GM21381 (cell line): Measurements from ENCODE around the gene PCLO.
"Not testable (repeated sequence)": the region's sequence is repeated elsewhere in the genome, so short reads cannot be mapped to it uniquely, and the experiment has no call there.

Experiments
- ATAC-seq: cut with Tn5 transposase; IDR thresholded peaks from one replicate; pipeline ENCODE4 v1.9.1; 2021; ENCODE audit warnings: mild to moderate bottlenecking, moderate library complexity; ENCODE audit not compliant: unreplicated experiment

The PCLO gene

GRCh38 chr7:83053965-83054364, 108.7 kb downstream of the PCLO start:
- no peak for ATAC-seq

- no peak for ATAC-seq
These were observed 122.2 kb downstream of the PCLO start for GRCh38 chr7:83040484-83040883.

- ATAC-seq, result no peak
These were observed 123.9 kb downstream of the PCLO start for GRCh38 chr7:83038787-83039186.

GRCh38 chr7:83036721-83037380, 125.8 kb downstream of the PCLO start:
- ATAC-seq, result no peak

GRCh38 chr7:83036130-83036529, 126.6 kb downstream of the PCLO start:
- no peak for ATAC-seq

GRCh38 chr7:83032195-83032594, 130.5 kb downstream of the PCLO start:
- ATAC-seq, result no peak

GRCh38 chr7:83023817-83024665, 138.6 kb downstream of the PCLO start:
- not testable (repeated sequence) for ATAC-seq

GRCh38 chr7:83021032-83021431, 141.7 kb downstream of the PCLO start:
- ATAC-seq, result no peak

GRCh38 chr7:83020161-83020560, 142.5 kb downstream of the PCLO start:
- no peak for ATAC-seq

GRCh38 chr7:83015916-83016315, 146.8 kb downstream of the PCLO start:
- no peak for ATAC-seq

GRCh38 chr7:83014546-83014945, 148.1 kb downstream of the PCLO start:
- no peak for ATAC-seq

GRCh38 chr7:83011954-83012353, 150.7 kb downstream of the PCLO start:
- ATAC-seq, result no peak

GRCh38 chr7:83005410-83005809, 157.3 kb downstream of the PCLO start:
- ATAC-seq, result no peak

- ATAC-seq, result no peak
These were observed 161.2 kb downstream of the PCLO start for GRCh38 chr7:83001362-83002040.

- ATAC-seq, result no peak
These were observed 164.2 kb downstream of the PCLO start for GRCh38 chr7:82998436-82998835.

GRCh38 chr7:82985144-82985802, 177.4 kb downstream of the PCLO start:
- no peak for ATAC-seq

GRCh38 chr7:82980130-82980788, 182.4 kb downstream of the PCLO start:
- ATAC-seq, result no peak

GRCh38 chr7:82975811-82976468, 186.7 kb downstream of the PCLO start:
- ATAC-seq, result no peak

GRCh38 chr7:82972135-82972534, 190.5 kb downstream of the PCLO start:
- ATAC-seq, result no peak
